ENCODE measurements around the gene MTOR.

GRCh38 chr1:11150326-11150725, 112.0 kb downstream of the MTOR start:
- TF ChIP-seq, protein P1, sequence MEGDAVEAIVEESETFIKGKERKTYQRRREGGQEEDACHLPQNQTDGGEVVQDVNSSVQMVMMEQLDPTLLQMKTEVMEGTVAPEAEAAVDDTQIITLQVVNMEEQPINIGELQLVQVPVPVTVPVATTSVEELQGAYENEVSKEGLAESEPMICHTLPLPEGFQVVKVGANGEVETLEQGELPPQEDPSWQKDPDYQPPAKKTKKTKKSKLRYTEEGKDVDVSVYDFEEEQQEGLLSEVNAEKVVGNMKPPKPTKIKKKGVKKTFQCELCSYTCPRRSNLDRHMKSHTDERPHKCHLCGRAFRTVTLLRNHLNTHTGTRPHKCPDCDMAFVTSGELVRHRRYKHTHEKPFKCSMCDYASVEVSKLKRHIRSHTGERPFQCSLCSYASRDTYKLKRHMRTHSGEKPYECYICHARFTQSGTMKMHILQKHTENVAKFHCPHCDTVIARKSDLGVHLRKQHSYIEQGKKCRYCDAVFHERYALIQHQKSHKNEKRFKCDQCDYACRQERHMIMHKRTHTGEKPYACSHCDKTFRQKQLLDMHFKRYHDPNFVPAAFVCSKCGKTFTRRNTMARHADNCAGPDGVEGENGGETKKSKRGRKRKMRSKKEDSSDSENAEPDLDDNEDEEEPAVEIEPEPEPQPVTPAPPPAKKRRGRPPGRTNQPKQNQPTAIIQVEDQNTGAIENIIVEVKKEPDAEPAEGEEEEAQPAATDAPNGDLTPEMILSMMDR (IDR thresholded peaks at IDR 0.05), result no peak
- TF ChIP-seq FOXM1 (IDR thresholded peaks at IDR 0.05; ENCODE audit: low read depth), result no peak
- no peak for TF ChIP-seq POLR2AphosphoS5 (IDR thresholded peaks at IDR 0.05; ENCODE audit: low read depth, low read length)
- TF ChIP-seq YY1 (IDR thresholded peaks at IDR 0.05; ENCODE audit: low read depth), result no peak
- no peak for TF ChIP-seq MAX (IDR thresholded peaks at IDR 0.05; ENCODE audit: low read depth)
- no peak for TF ChIP-seq EZH2phosphoT487 (IDR thresholded peaks at IDR 0.05; ENCODE audit: borderline replicate concordance, low read depth)
- no peak for TF ChIP-seq EP300 (IDR thresholded peaks at IDR 0.05; ENCODE audit: borderline replicate concordance in 1 of 2, low read depth in 1 of 2, low read length in 1 of 2)
- TF ChIP-seq ZBTB33 (IDR thresholded peaks at IDR 0.05; ENCODE audit: borderline replicate concordance, low read depth), result no peak
- TF ChIP-seq MXI1 (IDR thresholded peaks at IDR 0.05; ENCODE audit: low read depth, low read length), result no peak
- no peak for TF ChIP-seq RAD21 (IDR thresholded peaks at IDR 0.05; ENCODE audit: low read length)
